T-helper 1 cell treated with Interleukin-12 subunit alpha and Interleukin-12 subunit beta and Interleukin-4 antibody, amounts not matched to agents 30 μg/mL and 1 μg/mL, for 36 hours (primary cell): ENCODE results near the gene DIP2C.
"Not testable (repeated sequence)": the region's sequence is repeated elsewhere in the genome, so short reads cannot be mapped to it uniquely, and the experiment has no call there.

Experiments
- H3K27ac Mint-ChIP-seq: one replicate; pipeline ENCODE4 v1.8.0; 2021; ENCODE audit warnings: mild to moderate bottlenecking, mixed read lengths
- H3K27me3 Mint-ChIP-seq: one replicate; pipeline ENCODE4 v1.8.0; 2021; ENCODE audit warnings: low read depth, mixed read lengths
- H3K36me3 Mint-ChIP-seq: one replicate; pipeline ENCODE4 v1.8.0; 2021; ENCODE audit warnings: low read depth, mixed read lengths
- H3K4me1 Mint-ChIP-seq: one replicate; pipeline ENCODE4 v1.8.0; 2021; ENCODE audit warnings: low read depth, mixed read lengths
- H3K4me3 Mint-ChIP-seq: one replicate; pipeline ENCODE4 v1.8.0; 2021; ENCODE audit warnings: mild to moderate bottlenecking, moderate library complexity, mixed read lengths
- H3K9me3 Mint-ChIP-seq: one replicate; pipeline ENCODE4 v1.8.0; 2021; ENCODE audit warnings: mixed read lengths

DIP2C gene

GRCh38 chr10:352476-353235 lies 336.8 kb downstream of the DIP2C start:
- H3K9me3 Mint-ChIP-seq = peaks cover 3% of the 10 kb centered on the region
- H3K4me1 Mint-ChIP-seq = no peaks in the 10 kb centered on the region
- H3K27me3 Mint-ChIP-seq = no peaks in the 10 kb centered on the region
- peaks cover 2% of the 10 kb centered on the region for H3K36me3 Mint-ChIP-seq
- no peak overlapping the region for H3K4me3 Mint-ChIP-seq
- no peak overlapping the region for H3K27ac Mint-ChIP-seq

GRCh38 chr10:351770-352334 lies 337.6 kb downstream of the DIP2C start:
- Mint-ChIP-seq H3K36me3 (peaks cover 2% of the 10 kb centered on the region), H3K9me3 (peaks cover 7% of the 10 kb centered on the region), H3K27me3 (no peaks in the 10 kb centered on the region), H3K4me1 (no peaks in the 10 kb centered on the region), H3K4me3 (no peak overlapping the region), H3K27ac (no peak overlapping the region)

- Mint-ChIP-seq H3K4me3 (no peak overlapping the region), H3K36me3 (peaks cover 2% of the 10 kb centered on the region), H3K4me1 (no peaks in the 10 kb centered on the region), H3K27ac (no peak overlapping the region), H3K27me3 (no peaks in the 10 kb centered on the region), H3K9me3 (peaks cover 7% of the 10 kb centered on the region)
Observed at GRCh38 chr10:350981-351501, 338.4 kb downstream of the DIP2C start.

- H3K4me1 Mint-ChIP-seq = no peaks in the 10 kb centered on the region
- H3K27me3 Mint-ChIP-seq = no peaks in the 10 kb centered on the region
- H3K4me3 Mint-ChIP-seq = no peak overlapping the region
Observed at GRCh38 chr10:349081-349480, 340.4 kb downstream of the DIP2C start.

GRCh38 chr10:348456-348855 lies 341.0 kb downstream of the DIP2C start:
- no peaks in the 10 kb centered on the region for H3K27me3 Mint-ChIP-seq
- peaks cover 2% of the 10 kb centered on the region for H3K36me3 Mint-ChIP-seq
- H3K4me1 Mint-ChIP-seq = no peaks in the 10 kb centered on the region
- H3K4me3 Mint-ChIP-seq = no peak overlapping the region
- H3K9me3 Mint-ChIP-seq = peaks cover 7% of the 10 kb centered on the region
- H3K27ac Mint-ChIP-seq = no peak overlapping the region

More at GRCh38 chr10:349081-349480, 340.4 kb downstream of the DIP2C start:
- Mint-ChIP-seq H3K36me3 (peaks cover 2% of the 10 kb centered on the region), H3K9me3 (peaks cover 7% of the 10 kb centered on the region), H3K27ac (no peak overlapping the region)

- not testable (repeated sequence) for H3K27me3 Mint-ChIP-seq, H3K9me3 Mint-ChIP-seq, H3K4me3 Mint-ChIP-seq, H3K36me3 Mint-ChIP-seq, H3K4me1 Mint-ChIP-seq, H3K27ac Mint-ChIP-seq
Observed at GRCh38 chr10:347774-348173, 341.7 kb downstream of the DIP2C start.

GRCh38 chr10:347190-347589 lies 342.3 kb downstream of the DIP2C start:
- H3K27ac Mint-ChIP-seq, H3K9me3 Mint-ChIP-seq, H3K4me3 Mint-ChIP-seq, H3K36me3 Mint-ChIP-seq, H3K27me3 Mint-ChIP-seq, H3K4me1 Mint-ChIP-seq: not testable (repeated sequence)

- Mint-ChIP-seq H3K4me3 (no peak overlapping the region), H3K4me1 (no peaks in the 10 kb centered on the region), H3K36me3 (peaks cover 2% of the 10 kb centered on the region), H3K27me3 (no peaks in the 10 kb centered on the region), H3K9me3 (peaks cover 7% of the 10 kb centered on the region), H3K27ac (no peak overlapping the region)
Observed at GRCh38 chr10:344582-345200, 344.8 kb downstream of the DIP2C start.

GRCh38 chr10:343231-344220 lies 345.9 kb downstream of the DIP2C start:
- H3K9me3 Mint-ChIP-seq = peaks cover 7% of the 10 kb centered on the region
- H3K4me1 Mint-ChIP-seq = no peaks in the 10 kb centered on the region
- H3K36me3 Mint-ChIP-seq = peaks cover 2% of the 10 kb centered on the region
- H3K4me3 Mint-ChIP-seq = no peak overlapping the region
- no peak overlapping the region for H3K27ac Mint-ChIP-seq
- H3K27me3 Mint-ChIP-seq = no peaks in the 10 kb centered on the region

- H3K36me3 Mint-ChIP-seq = peaks cover 6% of the 10 kb centered on the region
- no peak overlapping the region for H3K27ac Mint-ChIP-seq
- no peaks in the 10 kb centered on the region for H3K9me3 Mint-ChIP-seq
- H3K4me3 Mint-ChIP-seq = no peak overlapping the region
- H3K4me1 Mint-ChIP-seq = no peaks in the 10 kb centered on the region
- no peaks in the 10 kb centered on the region for H3K27me3 Mint-ChIP-seq
Observed at GRCh38 chr10:341081-341740, 348.3 kb downstream of the DIP2C start.

- Mint-ChIP-seq H3K4me1 (no peaks in the 10 kb centered on the region), H3K27me3 (no peaks in the 10 kb centered on the region), H3K4me3 (no peak overlapping the region), H3K9me3 (no peaks in the 10 kb centered on the region), H3K27ac (no peak overlapping the region), H3K36me3 (peaks cover 6% of the 10 kb centered on the region)
Observed at GRCh38 chr10:340646-341045, 348.8 kb downstream of the DIP2C start.

- no peaks in the 10 kb centered on the region for H3K27me3 Mint-ChIP-seq
- no peak overlapping the region for H3K4me3 Mint-ChIP-seq
- peaks cover 3% of the 10 kb centered on the region for H3K4me1 Mint-ChIP-seq
- no peaks in the 10 kb centered on the region for H3K9me3 Mint-ChIP-seq
- H3K36me3 Mint-ChIP-seq = peaks cover 6% of the 10 kb centered on the region
- H3K27ac Mint-ChIP-seq = no peak overlapping the region
Observed at GRCh38 chr10:339038-339391, 350.5 kb downstream of the DIP2C start.

- Mint-ChIP-seq H3K27ac (no peak overlapping the region), H3K9me3 (no peaks in the 10 kb centered on the region), H3K4me3 (no peak overlapping the region), H3K4me1 (peaks cover 8% of the 10 kb centered on the region), H3K36me3 (peaks cover 7% of the 10 kb centered on the region), H3K27me3 (no peaks in the 10 kb centered on the region)
Observed at GRCh38 chr10:338171-339037, 351.1 kb downstream of the DIP2C start.
